ENCODE results near the gene KIF2C.
A peak's percentile ranks its signal among the peaks of the same experiment; 100 is the strongest.
"Not testable (repeated sequence)": the region's sequence is repeated elsewhere in the genome, so short reads cannot be mapped to it uniquely, and the experiment has no call there.

Gene KIF2C

DNA sequence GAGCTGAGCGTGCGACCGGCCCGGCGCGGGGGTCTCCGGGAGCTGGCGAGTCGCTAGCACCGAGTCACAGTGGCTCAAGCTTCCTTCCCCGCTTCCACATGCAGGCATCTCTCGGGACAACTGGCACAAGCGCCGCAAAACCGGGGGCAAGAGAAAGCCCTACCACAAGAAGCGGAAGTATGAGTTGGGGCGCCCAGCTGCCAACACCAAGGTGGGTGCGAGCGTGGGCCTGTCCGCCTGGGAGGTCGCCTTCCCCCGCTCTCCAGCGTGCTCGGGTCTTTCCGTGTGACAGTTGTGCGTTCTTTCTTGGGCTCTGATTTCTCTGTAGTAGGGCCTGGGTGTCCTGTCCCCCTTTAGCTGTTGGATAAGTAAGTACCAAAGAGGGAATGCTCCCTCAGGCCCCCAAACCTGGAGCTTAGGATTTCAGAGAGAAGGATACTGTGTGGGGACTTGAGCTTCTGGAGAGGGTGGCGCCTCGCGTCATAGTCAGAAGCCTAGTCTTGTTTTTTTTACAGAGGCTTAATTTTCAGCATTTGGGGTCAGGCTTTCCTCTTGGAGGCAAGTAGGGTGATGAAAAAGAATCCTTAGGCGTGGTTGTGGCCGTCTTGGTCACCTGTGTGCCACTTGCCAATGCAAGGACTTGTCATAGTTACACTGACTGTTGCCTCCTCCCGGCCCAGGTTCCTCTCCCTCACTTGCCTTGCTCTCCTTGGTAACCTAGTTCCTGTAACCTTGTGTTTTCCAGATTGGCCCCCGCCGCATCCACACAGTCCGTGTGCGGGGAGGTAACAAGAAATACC, 36.5 kb downstream of the KIF2C start:
- DNase-seq (ENCODE audit: low spot score): peak; percentile 54

DNA sequence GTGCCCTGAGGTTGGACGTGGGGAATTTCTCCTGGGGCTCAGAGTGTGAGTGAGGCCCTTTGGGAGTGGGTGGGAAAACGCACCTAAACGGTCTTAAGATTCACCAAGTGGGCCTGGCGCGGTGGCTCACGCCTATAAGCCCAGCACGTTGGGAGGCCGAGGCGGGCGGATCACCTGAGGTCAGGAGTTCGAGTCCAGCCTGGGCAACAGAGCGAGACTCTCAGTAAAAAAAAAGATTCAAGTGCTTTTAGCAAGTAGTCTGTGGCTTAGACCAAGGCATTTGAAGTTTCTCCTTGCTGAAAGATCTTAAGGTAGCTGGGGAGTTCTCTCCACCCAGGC, 37.1 kb downstream of the KIF2C start:
- DNase-seq (ENCODE audit: low spot score): no peak

DNA sequence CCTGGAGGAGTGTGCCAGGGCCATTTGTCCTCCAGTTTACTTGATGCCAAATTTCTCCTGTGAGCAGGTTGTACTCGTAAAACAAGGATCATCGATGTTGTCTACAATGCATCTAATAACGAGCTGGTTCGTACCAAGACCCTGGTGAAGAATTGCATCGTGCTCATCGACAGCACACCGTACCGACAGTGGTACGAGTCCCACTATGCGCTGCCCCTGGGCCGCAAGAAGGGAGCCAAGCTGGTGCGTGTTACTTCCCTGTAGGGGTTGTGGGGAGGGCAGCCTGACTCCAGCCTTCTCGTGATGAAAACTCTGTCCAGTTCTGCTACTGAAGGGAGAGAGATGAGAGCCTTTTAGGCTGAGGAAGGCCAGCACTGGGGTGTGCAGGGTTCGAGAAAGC, 37.9 kb downstream of the KIF2C start:
- DNase-seq (ENCODE audit: low spot score): no peak

DNA sequence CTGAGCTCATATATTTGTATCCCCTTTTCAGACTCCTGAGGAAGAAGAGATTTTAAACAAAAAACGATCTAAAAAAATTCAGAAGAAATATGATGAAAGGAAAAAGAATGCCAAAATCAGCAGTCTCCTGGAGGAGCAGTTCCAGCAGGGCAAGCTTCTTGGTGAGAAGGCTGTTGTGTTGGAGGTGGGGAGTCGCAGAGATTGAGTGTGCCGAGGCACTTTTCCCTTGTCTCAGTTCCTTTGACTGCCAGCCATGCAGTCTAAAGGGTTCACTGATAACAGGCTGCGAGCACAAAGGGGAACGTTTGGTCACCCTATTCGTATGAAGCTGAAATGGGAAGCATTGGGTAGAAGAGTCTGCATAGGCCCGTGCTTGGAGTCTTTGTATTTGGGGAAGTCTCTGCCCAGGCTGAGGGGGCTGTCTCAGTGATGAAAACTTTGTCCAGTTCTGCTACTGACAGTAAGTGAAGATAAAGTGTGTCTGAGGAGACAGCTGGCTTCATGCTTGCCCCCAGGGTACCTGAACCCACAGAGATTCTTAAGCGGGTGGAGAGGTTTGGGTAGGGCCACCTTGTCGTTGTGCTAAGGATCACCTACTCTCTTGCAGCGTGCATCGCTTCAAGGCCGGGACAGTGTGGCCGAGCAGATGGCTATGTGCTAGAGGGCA, 38.5 kb downstream of the KIF2C start:
- DNase-seq (ENCODE audit: low spot score): no peak

GRCh38 chr1:44778705-44779576, 39.3 kb downstream of the KIF2C start:
- DNase-seq (ENCODE audit: low spot score): peak; percentile 13

- DNase-seq (ENCODE audit: low spot score): peak; percentile 32
Observed at GRCh38 chr1:44780583-44781121, 41.0 kb downstream of the KIF2C start.

GRCh38 chr1:44783697-44784093, 44.1 kb downstream of the KIF2C start:
- DNase-seq (ENCODE audit: low spot score): peak; percentile 50

GRCh38 chr1:44784094-44785028, 44.7 kb downstream of the KIF2C start:
- no peak for DNase-seq (ENCODE audit: low spot score)

DNA sequence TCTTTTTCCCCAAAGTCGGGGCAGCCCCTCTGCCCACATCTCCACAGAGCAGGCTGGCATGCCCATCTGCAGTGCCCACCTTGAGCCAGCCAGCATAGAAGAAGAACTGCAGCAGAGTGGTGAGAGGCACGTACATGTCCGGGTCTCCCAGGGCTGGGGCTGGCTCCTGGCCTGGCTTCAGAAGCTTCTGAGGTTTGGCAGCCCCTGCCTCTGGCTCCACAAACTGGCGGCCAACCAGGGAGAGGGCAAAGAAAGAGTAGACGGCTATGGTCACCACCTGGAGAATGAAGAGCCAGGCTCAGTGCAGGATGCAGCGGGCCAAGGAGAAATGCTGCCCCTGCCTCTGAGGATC, 45.4 kb downstream of the KIF2C start:
- DNase-seq (ENCODE audit: low spot score): no peak

- no peak for DNase-seq (ENCODE audit: low spot score)
Observed at GRCh38 chr1:44785501-44786137, 46.0 kb downstream of the KIF2C start.

GRCh38 chr1:44786138-44786840, 46.7 kb downstream of the KIF2C start:
- DNase-seq (ENCODE audit: low spot score): peak; percentile 79

DNA sequence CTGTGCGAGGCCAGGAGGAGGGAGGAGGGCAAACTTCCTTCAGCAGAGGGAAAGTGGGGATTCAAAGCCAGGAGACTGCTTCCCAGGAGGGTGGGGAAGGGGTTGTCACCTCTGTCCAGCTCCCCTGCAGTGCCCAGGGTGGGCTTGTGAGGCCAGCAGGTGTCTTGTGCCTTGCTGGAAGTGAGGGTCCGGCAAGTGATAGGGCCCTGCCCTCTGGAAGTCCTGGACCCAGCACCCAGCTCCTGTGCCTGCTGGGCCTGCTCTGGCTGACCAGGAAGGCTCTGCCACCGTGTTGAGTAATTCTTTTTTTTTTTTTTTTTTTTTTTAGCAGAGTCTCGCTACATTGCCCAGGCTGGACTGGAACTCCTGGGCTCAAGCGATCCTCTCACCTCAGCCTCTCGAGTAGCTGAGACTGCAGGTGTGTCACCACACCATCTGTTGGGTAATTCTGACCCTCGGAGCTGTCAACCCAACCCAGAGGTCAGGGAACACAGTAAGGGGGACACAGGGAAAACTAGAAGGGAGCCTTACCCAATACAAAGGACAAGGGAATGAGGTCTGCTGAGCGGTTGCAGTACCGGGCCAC, 47.3 kb downstream of the KIF2C start:
- no peak for DNase-seq (ENCODE audit: low spot score)

- DNase-seq (ENCODE audit: low spot score): no peak
Observed at GRCh38 chr1:44787506-44787905, 47.9 kb downstream of the KIF2C start.

GRCh38 chr1:44788120-44788860, 48.7 kb downstream of the KIF2C start, which contains the start of gene BEST4:
Gene BEST4, minus strand, starts transcription at chr1:44788170. Its CDS starts 465 bp downstream, at chr1:44787705.
- DNase-seq (ENCODE audit: low spot score): no peak

DNA sequence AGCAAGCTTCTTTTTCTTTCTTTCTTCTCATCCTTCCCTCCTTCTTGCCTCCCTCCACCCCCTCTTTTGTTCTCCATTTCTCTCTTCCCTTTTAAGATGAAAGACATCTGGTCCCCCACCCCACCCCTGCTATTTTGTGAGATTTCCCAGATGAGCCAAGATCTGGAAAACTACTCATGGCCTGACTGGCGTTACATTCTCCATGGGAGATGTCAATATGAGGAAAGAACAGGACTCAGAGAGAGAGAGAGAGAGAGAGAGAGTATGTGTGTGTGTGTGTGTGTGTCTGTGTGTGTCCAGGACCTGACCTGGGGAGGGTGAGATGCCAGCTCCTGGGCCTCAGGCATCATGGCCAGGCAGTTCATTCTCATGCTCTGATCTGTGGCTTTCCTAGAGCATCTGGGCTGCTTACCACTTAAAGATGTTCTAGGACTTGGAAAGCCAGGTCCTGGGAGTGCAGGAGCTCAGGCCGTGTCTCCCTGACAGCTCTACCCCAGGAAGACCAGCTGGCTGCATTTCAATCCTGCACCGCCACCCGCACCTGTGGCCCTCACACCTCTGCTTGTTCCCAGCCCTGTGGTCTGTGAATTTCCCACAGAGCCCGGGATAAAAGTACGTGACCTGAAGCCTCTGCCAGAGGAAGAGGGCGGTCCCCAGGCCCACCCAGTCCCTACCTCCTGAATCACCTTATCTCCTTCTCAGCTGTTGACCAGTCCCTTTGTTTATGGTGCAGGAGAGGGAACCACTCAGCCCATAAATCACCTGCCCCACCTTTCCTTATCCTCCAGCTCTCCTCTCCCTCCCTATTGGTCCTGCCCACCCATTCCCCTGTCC, 51.5 kb downstream of the KIF2C start:
- no peak for DNase-seq (ENCODE audit: low spot score)

GRCh38 chr1:44792736-44793502, 53.3 kb downstream of the KIF2C start:
- DNase-seq (ENCODE audit: low spot score): no peak

DNA sequence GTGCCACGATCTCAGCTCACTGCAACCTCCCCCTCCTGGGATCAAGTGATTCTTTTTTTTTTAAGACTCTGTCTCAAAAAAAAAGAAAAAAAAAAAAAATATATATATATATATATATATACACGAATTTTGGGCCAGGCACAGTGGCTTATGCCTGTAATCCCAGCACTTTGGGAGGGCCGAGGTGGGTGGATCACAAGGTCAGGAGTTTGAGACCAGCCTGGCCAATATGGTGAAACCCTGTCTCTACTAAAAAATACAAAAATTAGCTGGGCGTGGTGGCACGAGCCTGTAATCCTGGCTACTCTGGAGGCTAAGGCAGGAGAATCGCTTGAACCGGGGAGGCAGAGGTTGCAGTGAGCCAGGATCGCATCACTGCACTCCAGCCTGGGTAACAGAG, 58.2 kb downstream of the KIF2C start:
- not testable (repeated sequence) for DNase-seq (ENCODE audit: low spot score)

Measured in NAMALWA (cell line).